Parathyroid adenoma (tissue), 2 donors: Measurements from ENCODE around the gene ODF4.
"Not testable (repeated sequence)": the region's sequence is repeated elsewhere in the genome, so short reads cannot be mapped to it uniquely, and the experiment has no call there.

ENCODE experiments used
- H2AFZ ChIP-seq: fragments of 300-600 bp; sonication (generic); one replicate; pipeline ENCODE4 v1.7.0; 2017; ENCODE audit warnings: antibody characterized with exemption, mild to moderate bottlenecking
- H3K27ac ChIP-seq: fragments of 300-600 bp; sonication (generic); one replicate; pipeline ENCODE4 v1.7.0; 2017
- H3K27me3 ChIP-seq: fragments of 300-600 bp; sonication (generic); one replicate; pipeline ENCODE4 v1.7.0; 2017; ENCODE audit warnings: low read length; ENCODE audit not compliant: control insufficient read depth, insufficient read depth
- H3K36me3 ChIP-seq: fragments of 300-600 bp; sonication (generic); one replicate; pipeline ENCODE4 v1.7.0; 2017; ENCODE audit warnings: low read length; ENCODE audit not compliant: control insufficient read depth, insufficient read depth
- H3K4me1 ChIP-seq: fragments of 300-600 bp; sonication (generic); one replicate; pipeline ENCODE4 v1.7.0; 2017; ENCODE audit warnings: control low read depth
- H3K4me2 ChIP-seq: fragments of 300-600 bp; sonication (generic); one replicate; pipeline ENCODE4 v1.7.0; 2017; ENCODE audit warnings: low read length
- H3K4me3 ChIP-seq: fragments of 300-600 bp; sonication (generic); one replicate; pipeline ENCODE4 v1.7.0; 2017; ENCODE audit warnings: low read depth, low read length
- H3K79me2 ChIP-seq: fragments of 300-600 bp; sonication (generic); one replicate; pipeline ENCODE4 v1.7.0; 2017; ENCODE audit warnings: control low read depth
- H3K9ac ChIP-seq: fragments of 300-600 bp; sonication (generic); one replicate; pipeline ENCODE4 v1.7.0; 2017; ENCODE audit warnings: mild to moderate bottlenecking
- H3K9me3 ChIP-seq: fragments of 300-600 bp; sonication (generic); one replicate; pipeline ENCODE4 v1.7.0; 2017; ENCODE audit warnings: low read length; ENCODE audit not compliant: control insufficient read depth
- TF ChIP-seq, protein P1 (sequence below): fragments of 300-600 bp; sonication (generic); IDR thresholded peaks from one replicate; pipeline ENCODE4 v1.7.0; 2017; ENCODE audit warnings: antibody characterized with exemption, mild to moderate bottlenecking
- donor health status: primary hyperparathyroidism.

Gene ODF4

DNA sequence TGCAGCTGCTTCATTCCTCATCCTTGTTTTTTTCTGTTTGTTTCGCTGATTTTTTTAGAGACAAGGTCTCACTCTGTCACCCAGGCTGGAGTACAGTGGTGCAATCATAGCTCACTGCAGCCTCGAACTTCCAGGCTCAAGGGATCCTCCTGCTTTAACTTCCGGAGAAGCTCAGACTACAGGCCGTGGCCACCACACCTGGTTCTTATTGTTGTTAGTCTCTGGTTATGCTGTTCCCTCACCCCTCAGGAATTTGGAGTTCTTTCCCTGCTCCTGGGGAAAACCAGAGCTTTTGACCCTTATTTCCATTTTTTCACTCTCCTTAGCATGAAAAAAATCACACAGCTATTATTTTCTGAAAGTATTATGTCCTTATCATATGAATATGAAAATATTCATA is 1.8 kb downstream of the ODF4 start:
- Histone ChIP-seq H3K27ac (no peak overlapping the region), H3K36me3 (no peaks in the 10 kb centered on the region), H3K4me2 (no peak overlapping the region), H3K79me2 (no peaks in the 10 kb centered on the region), H3K9ac (no peak overlapping the region), H2AFZ (no peak overlapping the region), H3K27me3 (no peaks in the 10 kb centered on the region), H3K4me3 (no peak overlapping the region), H3K4me1 (no peaks in the 10 kb centered on the region), H3K9me3 (no peaks in the 10 kb centered on the region)
- TF ChIP-seq, protein P1, sequence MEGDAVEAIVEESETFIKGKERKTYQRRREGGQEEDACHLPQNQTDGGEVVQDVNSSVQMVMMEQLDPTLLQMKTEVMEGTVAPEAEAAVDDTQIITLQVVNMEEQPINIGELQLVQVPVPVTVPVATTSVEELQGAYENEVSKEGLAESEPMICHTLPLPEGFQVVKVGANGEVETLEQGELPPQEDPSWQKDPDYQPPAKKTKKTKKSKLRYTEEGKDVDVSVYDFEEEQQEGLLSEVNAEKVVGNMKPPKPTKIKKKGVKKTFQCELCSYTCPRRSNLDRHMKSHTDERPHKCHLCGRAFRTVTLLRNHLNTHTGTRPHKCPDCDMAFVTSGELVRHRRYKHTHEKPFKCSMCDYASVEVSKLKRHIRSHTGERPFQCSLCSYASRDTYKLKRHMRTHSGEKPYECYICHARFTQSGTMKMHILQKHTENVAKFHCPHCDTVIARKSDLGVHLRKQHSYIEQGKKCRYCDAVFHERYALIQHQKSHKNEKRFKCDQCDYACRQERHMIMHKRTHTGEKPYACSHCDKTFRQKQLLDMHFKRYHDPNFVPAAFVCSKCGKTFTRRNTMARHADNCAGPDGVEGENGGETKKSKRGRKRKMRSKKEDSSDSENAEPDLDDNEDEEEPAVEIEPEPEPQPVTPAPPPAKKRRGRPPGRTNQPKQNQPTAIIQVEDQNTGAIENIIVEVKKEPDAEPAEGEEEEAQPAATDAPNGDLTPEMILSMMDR = no peak

DNA sequence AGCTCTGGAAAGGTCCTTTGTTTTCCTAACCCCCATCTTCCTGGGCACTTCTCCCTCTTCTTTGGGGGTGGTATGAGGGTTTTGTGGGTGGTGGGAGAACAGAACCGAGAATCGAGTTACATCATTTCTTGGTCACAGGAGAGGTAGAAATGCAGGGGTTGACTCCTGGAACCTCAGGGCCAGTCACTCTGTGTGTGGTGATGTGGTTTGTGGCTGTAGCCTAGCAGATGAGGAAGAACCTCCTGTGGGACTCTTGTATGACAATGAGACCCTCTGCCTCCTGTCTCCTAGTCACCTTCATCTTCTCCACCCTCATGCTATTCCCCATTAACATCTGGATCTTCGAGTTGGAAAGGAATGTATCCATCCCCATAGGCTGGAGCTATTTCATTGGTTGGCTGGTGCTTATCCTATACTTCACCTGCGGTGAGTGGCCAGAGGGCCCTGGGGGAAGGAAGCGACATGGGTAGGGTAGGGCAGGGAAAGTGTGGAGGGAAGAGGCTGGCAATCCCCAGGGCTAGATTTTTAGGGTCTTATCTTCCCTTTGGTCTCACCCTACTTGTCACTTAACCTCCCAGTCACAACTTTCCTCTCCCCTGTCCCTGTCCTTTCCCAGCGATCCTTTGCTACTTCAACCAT is 5.5 kb downstream of the ODF4 start:
- TF ChIP-seq, protein P1 = no peak
- Histone ChIP-seq H3K27me3 (no peaks in the 10 kb centered on the region), H3K9ac (no peak overlapping the region), H3K79me2 (no peaks in the 10 kb centered on the region), H3K4me2 (no peak overlapping the region), H3K9me3 (no peaks in the 10 kb centered on the region), H3K36me3 (no peaks in the 10 kb centered on the region), H3K4me3 (no peak overlapping the region), H3K27ac (no peak overlapping the region), H2AFZ (no peak overlapping the region), H3K4me1 (no peaks in the 10 kb centered on the region)

DNA sequence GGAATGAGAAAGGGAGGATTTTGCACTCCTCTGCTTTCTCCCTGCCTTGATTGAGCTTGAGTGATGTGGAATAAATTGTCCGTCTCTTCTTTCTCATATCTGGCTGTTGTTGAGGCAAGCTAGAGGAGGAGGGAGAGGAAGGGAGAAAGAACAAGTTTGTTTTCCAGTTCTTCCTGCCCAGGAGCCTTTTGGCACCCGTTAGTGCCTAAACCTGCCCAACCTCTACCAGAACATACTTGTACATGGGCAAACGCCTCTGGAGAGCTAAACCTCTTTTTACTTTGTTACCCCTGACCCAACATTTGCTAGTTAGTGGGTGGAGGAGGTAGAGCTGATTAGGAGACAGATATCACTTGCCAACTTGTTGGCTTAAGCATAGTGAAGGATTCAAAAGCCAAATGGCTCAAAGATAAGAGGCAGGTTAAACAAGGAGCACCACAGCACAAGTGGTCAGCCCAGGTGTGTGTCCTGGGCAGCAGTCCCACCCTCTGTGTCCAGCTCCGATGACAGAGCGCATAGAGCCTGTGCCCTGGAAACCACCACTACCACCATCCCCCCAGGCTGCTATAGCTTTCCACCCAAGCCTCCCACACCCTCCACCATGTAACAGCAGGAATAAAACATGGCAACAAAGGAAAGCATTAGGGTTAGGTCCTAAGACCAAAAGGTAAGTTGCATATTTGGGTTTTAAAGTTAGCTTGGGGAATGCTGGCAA is 6.5 kb downstream of the ODF4 start:
- no peaks in the 10 kb centered on the region for H3K36me3 ChIP-seq
- no peaks in the 10 kb centered on the region for H3K27me3 ChIP-seq
- TF ChIP-seq, protein P1 = no peak
- H3K4me2 ChIP-seq = no peak overlapping the region
- H3K27ac ChIP-seq = no peak overlapping the region
- no peaks in the 10 kb centered on the region for H3K79me2 ChIP-seq
- no peaks in the 10 kb centered on the region for H3K4me1 ChIP-seq
- H3K9ac ChIP-seq = no peak overlapping the region
- no peaks in the 10 kb centered on the region for H3K9me3 ChIP-seq
- no peak overlapping the region for H2AFZ ChIP-seq
- H3K4me3 ChIP-seq = no peak overlapping the region

DNA sequence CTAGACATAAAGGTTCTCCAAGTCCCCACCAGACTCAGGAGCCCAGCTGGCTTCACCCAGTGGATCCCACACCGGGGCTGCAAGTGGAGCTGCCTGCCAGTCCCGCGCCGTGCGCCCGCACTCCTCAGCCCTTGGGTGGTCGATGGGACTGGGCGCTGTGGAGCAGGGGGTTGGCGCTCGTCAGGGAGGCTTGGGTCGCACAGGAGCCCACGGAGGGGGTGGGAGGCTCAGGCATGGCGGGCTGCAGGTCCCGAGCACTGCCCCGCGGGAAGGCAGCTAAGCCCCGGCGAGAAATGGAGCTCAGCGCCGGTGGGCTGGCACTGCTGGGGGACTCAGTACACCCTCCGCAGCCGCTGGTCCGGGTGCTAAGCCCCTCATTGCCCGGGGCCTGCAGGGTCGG is 7.4 kb downstream of the ODF4 start:
- not testable (repeated sequence) for H3K79me2 ChIP-seq, H3K4me1 ChIP-seq, H3K9ac ChIP-seq, H3K27me3 ChIP-seq, H3K4me3 ChIP-seq, H2AFZ ChIP-seq, H3K9me3 ChIP-seq, H3K4me2 ChIP-seq, H3K36me3 ChIP-seq, H3K27ac ChIP-seq

DNA sequence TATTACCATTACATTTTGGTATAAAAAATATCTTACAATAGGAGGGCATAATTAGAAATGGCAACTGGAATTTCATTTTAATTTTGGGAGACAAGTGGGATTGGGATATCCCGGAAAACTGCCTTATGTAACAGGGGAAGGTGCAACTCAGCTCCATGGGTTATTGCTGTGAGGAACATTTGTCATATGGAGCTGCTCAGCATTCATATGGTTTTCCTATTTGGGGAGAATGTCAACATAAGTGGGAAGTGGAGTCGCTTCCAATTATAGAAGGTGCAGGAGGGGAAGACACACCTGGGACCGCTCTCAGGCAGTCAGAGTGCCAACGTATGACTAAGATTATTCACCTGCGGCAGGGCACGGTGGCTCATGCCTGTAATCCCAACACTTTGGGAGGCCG is 10.7 kb downstream of the ODF4 start:
- H3K4me2 ChIP-seq = no peak overlapping the region
- TF ChIP-seq, protein P1 = no peak
- no peaks in the 10 kb centered on the region for H3K36me3 ChIP-seq
- no peaks in the 10 kb centered on the region for H3K9me3 ChIP-seq
- no peak overlapping the region for H2AFZ ChIP-seq
- no peaks in the 10 kb centered on the region for H3K27me3 ChIP-seq
- H3K4me1 ChIP-seq = no peaks in the 10 kb centered on the region
- H3K9ac ChIP-seq = no peak overlapping the region
- no peak overlapping the region for H3K4me3 ChIP-seq
- no peak overlapping the region for H3K27ac ChIP-seq
- H3K79me2 ChIP-seq = no peaks in the 10 kb centered on the region
